EH (cell line): Measurements from ENCODE around the gene FAM227A.

Source experiments
- DNase-seq: peaks from one replicate; pipeline ENCODE4 v3.0.0-alpha.2; 2015; ENCODE audit warnings: low read depth

The FAM227A gene

DNA sequence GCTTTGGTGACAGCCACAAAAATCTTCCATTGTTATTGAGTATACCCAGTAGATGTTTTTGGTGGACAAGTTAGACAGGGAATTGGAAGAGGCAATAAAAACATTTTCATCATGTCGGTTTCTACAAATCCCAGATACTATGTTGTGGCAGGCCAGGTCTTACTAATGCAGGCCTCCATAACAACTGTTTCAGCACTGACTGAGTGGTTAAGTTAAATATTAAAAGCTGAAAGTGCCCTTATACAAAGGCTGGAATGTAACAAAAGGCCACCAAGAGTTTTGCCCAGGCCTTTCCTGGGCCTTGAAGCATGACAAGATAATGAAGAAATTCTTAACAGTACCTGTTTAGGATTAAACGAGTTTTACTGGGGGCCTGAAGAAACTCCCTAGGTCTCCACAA is 115.5 kb downstream of the FAM227A start:
- DNase-seq, result no peak

DNA sequence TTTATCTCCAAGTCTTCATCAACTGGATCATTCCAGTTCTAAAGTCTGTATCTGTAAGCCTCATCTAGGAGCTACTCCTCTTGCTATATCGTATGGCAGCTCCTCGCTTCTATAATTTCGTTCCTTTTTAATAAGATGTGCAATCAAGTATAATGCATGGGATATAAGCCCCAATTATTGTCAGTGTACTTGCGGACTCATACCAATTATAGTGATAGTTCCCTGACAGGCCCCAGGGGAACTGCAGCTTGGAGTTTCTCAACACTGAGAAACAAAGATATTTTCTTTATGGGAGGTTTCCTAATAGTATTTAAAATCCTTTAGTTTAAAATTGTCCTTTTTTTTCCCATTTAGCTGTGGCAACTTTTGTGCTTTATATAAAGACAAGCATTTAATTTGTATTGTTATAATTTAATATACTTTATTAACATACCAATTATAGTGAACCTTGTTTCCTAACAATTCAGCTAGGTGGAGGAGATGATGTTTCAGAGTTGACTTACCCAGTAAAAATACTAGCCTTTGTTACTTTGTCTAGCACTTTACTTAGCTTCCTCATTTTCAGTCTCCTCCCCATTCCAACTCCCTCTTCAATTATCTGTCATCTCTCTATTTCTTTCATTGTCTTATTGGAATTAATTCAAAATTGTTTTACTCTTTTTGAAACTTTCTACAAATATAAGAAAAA is 124.8 kb downstream of the FAM227A start:
- no peak for DNase-seq
